DOHH2 (cell line): ENCODE data around the gene BNC2.

Experiments used
- CTCF ChIP-seq: fragments of 200-600 bp; sonication (generic); IDR thresholded peaks from one replicate; pipeline ENCODE4 v1.5.1; 2014; ENCODE audit warnings: antibody characterized with exemption, mild to moderate bottlenecking, low read depth, low read length; ENCODE audit not compliant: poor library complexity, severe bottlenecking
- EZH2phosphoT487 ChIP-seq: fragments of 200-600 bp; sonication (generic); IDR thresholded peaks from 2 replicates; pipeline ENCODE4 v1.6.1; 2017; ENCODE audit warnings: borderline replicate concordance, mild to moderate bottlenecking, antibody characterized with exemption, low read length, moderate library complexity, mixed read lengths

- TF ChIP-seq CTCF (no peak), EZH2phosphoT487 (no peak)
These were observed 456.0 kb downstream of the BNC2 start for GRCh38 chr9:16414451-16414850.
